Karpas-422 (cell line): ENCODE results near the gene GRB10. TPM values are rescaled to one million over a fixed set of nuclear protein-coding genes. Genes with fewer than 3 reads are reported as not detected.

Experiments used
- DNase-seq: peaks from one replicate; pipeline ENCODE4 v3.0.0-alpha.2; 2015
- H2AFZ ChIP-seq: fragments of 200-600 bp; sonication (generic); 2 replicates; pipeline ENCODE4 v1.6.1; 2014; ENCODE audit warnings: antibody characterized with exemption, low read length, mixed read lengths
- H3K27ac ChIP-seq: fragments of 200-600 bp; sonication (generic); 2 replicates; pipeline ENCODE4 v1.5.1; 2014; ENCODE audit warnings: mild to moderate bottlenecking, low read length, moderate library complexity
- H3K27me3 ChIP-seq: fragments of 200-600 bp; sonication (generic); 2 replicates; pipeline ENCODE4 v1.6.1; 2014; ENCODE audit warnings: low read length, mixed read lengths
- H3K36me3 ChIP-seq: fragments of 200-600 bp; sonication (generic); 2 replicates; pipeline ENCODE4 v1.6.1; 2014; ENCODE audit warnings: low read length, mixed read lengths; ENCODE audit not compliant: insufficient read depth
- H3K4me1 ChIP-seq: fragments of 200-600 bp; sonication (generic); 2 replicates; pipeline ENCODE4 v1.6.1; 2014; ENCODE audit warnings: mild to moderate bottlenecking, low read length, mixed read lengths
- H3K4me2 ChIP-seq: fragments of 200-600 bp; sonication (generic); 2 replicates; pipeline ENCODE4 v1.6.1; 2014; ENCODE audit warnings: low read length, low read depth, mild to moderate bottlenecking; ENCODE audit not compliant: poor library complexity, severe bottlenecking
- H3K4me3 ChIP-seq: fragments of 200-600 bp; sonication (generic); 2 replicates; pipeline ENCODE4 v1.5.1; 2014; ENCODE audit warnings: mild to moderate bottlenecking, antibody characterized with exemption, low read length, mixed read lengths
- H3K79me2 ChIP-seq: fragments of 200-600 bp; sonication (generic); 2 replicates; pipeline ENCODE4 v1.6.1; 2014; ENCODE audit warnings: mild to moderate bottlenecking, low read length, mixed read lengths
- H3K9ac ChIP-seq: fragments of 200-600 bp; sonication (generic); 2 replicates; pipeline ENCODE4 v1.6.0; 2014; ENCODE audit warnings: low read length
- H3K9me2 ChIP-seq: fragments of 200-600 bp; sonication (generic), shearing (Covaris generic); replicated peaks from 2 replicates; pipeline ENCODE4 v1.6.0; 2014; ENCODE audit warnings: mild to moderate bottlenecking, low read length, moderate library complexity; ENCODE audit not compliant: insufficient read depth
- H3K9me3 ChIP-seq: fragments of 300-700, 200-600 bp; sonication (generic); 2 replicates; pipeline ENCODE4 v1.6.1; 2014; ENCODE audit warnings: low read length, mixed read lengths
- H4K20me1 ChIP-seq: fragments of 200-600 bp; sonication (generic); 2 replicates; pipeline ENCODE4 v1.6.1; 2014; ENCODE audit warnings: mild to moderate bottlenecking, antibody characterized with exemption, low read length, low read depth; ENCODE audit not compliant: insufficient read depth
- total RNA-seq: library from RNA; depleted of rRNA; stranded (reverse); fragments of >200 nt; shearing (Covaris generic); gene quantifications from 2 replicates; pipeline ENCODE4 v1.2.3, GENCODE V29; 2014; ENCODE audit warnings: low replicate concordance

GRB10 gene
- total RNA-seq, 1 experiment from 2014 or later = not detected

DNA sequence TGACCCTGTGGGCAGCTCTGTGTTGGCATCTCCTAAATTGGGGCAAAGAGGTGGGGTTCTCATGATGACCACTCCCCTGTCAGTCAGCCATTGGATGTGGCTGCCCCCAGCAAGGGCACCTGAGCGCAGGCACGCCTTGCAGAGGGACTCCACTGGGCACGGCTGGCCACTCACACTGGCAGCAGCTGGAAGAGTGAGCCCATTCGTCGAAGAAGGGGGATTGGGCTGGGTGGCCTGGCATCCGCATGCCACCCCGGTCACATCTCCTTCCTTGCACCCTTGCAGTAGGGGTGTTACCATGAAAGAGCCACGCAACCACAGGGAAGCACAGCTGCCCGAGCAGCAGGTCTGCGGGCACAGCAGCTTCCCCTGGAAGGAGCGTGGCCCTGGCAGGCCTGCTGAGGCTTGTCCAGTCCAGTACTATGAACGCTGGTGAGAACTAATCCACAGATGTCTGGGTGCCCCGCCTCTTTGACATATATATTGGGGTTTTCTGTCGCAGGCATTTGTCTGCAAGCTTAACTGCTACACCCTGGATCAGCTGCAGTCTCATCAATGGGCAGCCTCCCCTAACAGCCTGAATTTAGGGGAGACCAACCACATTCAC, 25.7 kb upstream of the GRB10 start:
- no peak overlapping the region for H2AFZ ChIP-seq
- peaks cover 10% of the 10 kb centered on the region for H3K4me1 ChIP-seq
- H3K9me3 ChIP-seq = no peaks in the 10 kb centered on the region
- no peaks in the 10 kb centered on the region for H3K79me2 ChIP-seq
- no peaks in the 10 kb centered on the region for H3K9me2 ChIP-seq
- no peaks in the 10 kb centered on the region for H4K20me1 ChIP-seq
- no peak for DNase-seq
- peaks cover 4% of the 10 kb centered on the region; the same call in 1 of the 2 replicates for H3K27me3 ChIP-seq
- no peaks in the 10 kb centered on the region for H3K36me3 ChIP-seq
- no peak overlapping the region for H3K4me2 ChIP-seq
- H3K27ac ChIP-seq = no peak overlapping the region
- no peak overlapping the region for H3K9ac ChIP-seq
- H3K4me3 ChIP-seq = no peak overlapping the region

GRCh38 chr7:50807026-50807730, 24.5 kb upstream of the GRB10 start:
- DNase-seq = no peak
- H2AFZ ChIP-seq = no peak overlapping the region
- no peaks in the 10 kb centered on the region for H3K36me3 ChIP-seq
- H3K4me3 ChIP-seq = no peak overlapping the region
- H3K9me2 ChIP-seq = no peaks in the 10 kb centered on the region
- no peaks in the 10 kb centered on the region for H3K79me2 ChIP-seq
- no peak overlapping the region for H3K9ac ChIP-seq
- H3K27ac ChIP-seq = no peak overlapping the region
- no peaks in the 10 kb centered on the region for H3K9me3 ChIP-seq
- H3K4me2 ChIP-seq = no peak overlapping the region
- peaks cover 5% of the 10 kb centered on the region for H3K4me1 ChIP-seq
- H4K20me1 ChIP-seq = no peaks in the 10 kb centered on the region
- H3K27me3 ChIP-seq = peaks cover 4% of the 10 kb centered on the region; the same call in 1 of the 2 replicates

- Histone ChIP-seq H3K4me2 (no peak overlapping the region), H3K27ac (no peak overlapping the region), H4K20me1 (no peaks in the 10 kb centered on the region), H3K79me2 (no peaks in the 10 kb centered on the region), H2AFZ (no peak overlapping the region), H3K27me3 (peaks cover under 1% of the 10 kb centered on the region; the same call in 1 of the 2 replicates), H3K4me1 (no peaks in the 10 kb centered on the region), H3K36me3 (no peaks in the 10 kb centered on the region), H3K9me2 (no peaks in the 10 kb centered on the region), H3K9me3 (no peaks in the 10 kb centered on the region), H3K9ac (no peak overlapping the region), H3K4me3 (no peak overlapping the region)
- no peak for DNase-seq
Observed at GRCh38 chr7:50806143-50806542, 23.4 kb upstream of the GRB10 start.

DNA sequence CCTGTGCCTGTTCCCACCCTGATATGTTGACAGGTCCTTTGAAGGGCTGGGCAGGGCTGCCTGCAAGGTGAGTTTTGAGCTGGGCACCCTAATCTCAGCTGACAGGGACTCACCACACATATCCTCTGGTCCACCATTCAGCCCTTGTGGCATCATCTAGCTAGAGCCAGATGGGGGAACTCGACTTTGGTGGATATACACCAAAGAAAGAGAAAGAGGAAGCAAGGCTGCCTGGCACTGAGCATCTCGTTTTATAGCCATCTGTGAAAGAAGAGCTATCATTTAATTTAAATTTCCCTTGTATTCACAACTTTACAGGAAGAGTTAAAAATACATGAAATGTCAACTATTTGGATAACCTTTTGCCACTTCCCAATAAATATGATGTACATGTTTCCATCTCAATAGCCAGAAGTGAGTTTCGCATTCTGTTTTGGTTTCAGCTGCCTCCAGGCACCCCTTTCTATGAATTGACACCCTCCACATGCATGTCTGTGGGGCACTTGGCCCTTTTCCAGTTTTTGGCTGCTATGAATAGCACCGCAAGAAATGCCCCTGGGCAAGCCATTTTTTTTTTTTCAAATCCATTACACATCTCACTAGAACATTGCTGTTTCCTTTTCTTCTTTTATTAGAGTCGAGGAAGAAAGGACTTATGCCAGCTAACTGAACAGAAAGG, 22.9 kb upstream of the GRB10 start:
- no peaks in the 10 kb centered on the region for H3K36me3 ChIP-seq
- no peaks in the 10 kb centered on the region for H3K27me3 ChIP-seq
- H3K27ac ChIP-seq = no peak overlapping the region
- no peak overlapping the region for H3K9ac ChIP-seq
- no peaks in the 10 kb centered on the region for H3K9me2 ChIP-seq
- DNase-seq = no peak
- H3K4me2 ChIP-seq = no peak overlapping the region
- H3K9me3 ChIP-seq = no peaks in the 10 kb centered on the region
- no peak overlapping the region for H3K4me3 ChIP-seq
- no peaks in the 10 kb centered on the region for H3K79me2 ChIP-seq
- H3K4me1 ChIP-seq = no peaks in the 10 kb centered on the region
- no peaks in the 10 kb centered on the region for H4K20me1 ChIP-seq
- no peak overlapping the region for H2AFZ ChIP-seq

GRCh38 chr7:50803359-50804337, 21.0 kb upstream of the GRB10 start:
- no peak overlapping the region for H3K4me2 ChIP-seq
- no peak for DNase-seq
- H4K20me1 ChIP-seq = no peaks in the 10 kb centered on the region

DNA sequence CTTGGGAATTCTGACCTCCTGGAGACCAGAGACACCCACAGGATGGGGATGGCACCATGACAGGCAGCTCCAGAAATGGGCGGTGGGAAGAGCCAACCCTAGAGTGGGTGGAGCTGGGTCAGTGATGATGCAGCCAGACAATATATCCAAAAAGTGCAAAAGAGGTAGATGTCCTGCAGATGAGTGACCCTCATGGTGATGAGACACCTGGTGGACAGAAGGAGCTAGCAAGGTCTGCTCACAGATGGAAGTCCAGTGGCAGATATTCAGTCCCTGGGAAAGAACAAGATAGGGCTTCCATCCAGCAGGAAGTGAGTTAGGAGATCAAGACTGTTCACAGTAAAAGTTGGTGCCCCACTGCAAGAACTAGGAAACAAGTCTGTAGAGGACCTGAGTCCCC, 19.2 kb upstream of the GRB10 start:
- Histone ChIP-seq H3K9me3 (no peaks in the 10 kb centered on the region), H3K4me2 (no peak overlapping the region), H2AFZ (no peak overlapping the region), H3K9me2 (no peaks in the 10 kb centered on the region), H3K4me1 (no peaks in the 10 kb centered on the region), H3K4me3 (no peak overlapping the region), H4K20me1 (no peaks in the 10 kb centered on the region), H3K79me2 (no peaks in the 10 kb centered on the region), H3K36me3 (no peaks in the 10 kb centered on the region), H3K27ac (no peak overlapping the region), H3K9ac (no peak overlapping the region), H3K27me3 (no peaks in the 10 kb centered on the region)
- DNase-seq = no peak

More at GRCh38 chr7:50803359-50804337, 21.0 kb upstream of the GRB10 start:
- no peaks in the 10 kb centered on the region for H3K9me3 ChIP-seq
- H3K9ac ChIP-seq = no peak overlapping the region
- no peak overlapping the region for H3K27ac ChIP-seq
- no peak overlapping the region for H3K4me3 ChIP-seq
- no peaks in the 10 kb centered on the region for H3K27me3 ChIP-seq
- no peak overlapping the region for H2AFZ ChIP-seq
- H3K4me1 ChIP-seq = no peaks in the 10 kb centered on the region
- no peaks in the 10 kb centered on the region for H3K79me2 ChIP-seq
- no peaks in the 10 kb centered on the region for H3K9me2 ChIP-seq
- H3K36me3 ChIP-seq = no peaks in the 10 kb centered on the region

DNA sequence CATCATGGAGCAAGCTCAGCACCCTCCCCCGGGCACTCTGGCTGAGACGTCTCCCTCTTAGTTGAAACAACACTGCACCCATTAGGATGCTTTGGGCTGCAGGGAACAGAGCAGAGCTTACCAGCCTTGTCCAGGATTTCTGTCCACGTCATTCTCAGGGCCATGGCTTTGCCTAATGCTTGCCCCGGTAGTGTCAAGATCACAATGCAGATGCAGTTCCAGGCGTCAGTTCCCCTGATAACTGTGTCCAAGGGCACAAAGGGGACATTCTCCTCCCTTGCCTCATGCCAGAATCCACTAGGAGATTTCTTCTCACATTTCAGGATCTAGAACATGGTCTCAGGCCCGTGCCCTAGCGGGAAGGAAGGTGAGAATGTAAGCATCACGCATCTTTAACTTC, 17.2 kb upstream of the GRB10 start:
- DNase-seq = no peak
- Histone ChIP-seq H3K27ac (no peak overlapping the region), H2AFZ (no peak overlapping the region), H3K9me2 (no peaks in the 10 kb centered on the region), H3K9me3 (no peaks in the 10 kb centered on the region), H3K79me2 (no peaks in the 10 kb centered on the region), H3K4me3 (no peak overlapping the region), H3K27me3 (no peaks in the 10 kb centered on the region), H3K4me1 (no peaks in the 10 kb centered on the region), H3K36me3 (no peaks in the 10 kb centered on the region), H3K4me2 (no peak overlapping the region), H3K9ac (no peak overlapping the region), H4K20me1 (no peaks in the 10 kb centered on the region)
